Breast epithelium (tissue), 4 donors: Measurements from ENCODE around the gene BCAS3. TPM values are rescaled to one million over a fixed set of nuclear protein-coding genes. Genes with fewer than 3 reads are reported as not detected.

Source experiments
- DNase-seq, 2 donors: peaks; one replicate each; pipeline ENCODE4 v3.0.0-alpha.2; 2019; ENCODE audit warnings: low spot score in 2 of 2
- H3K27ac ChIP-seq, 2 donors: fragments of 200-600 bp; sonication (generic) in 1 of 2; one replicate each; pipeline ENCODE4 v1.5.1; 2016 to 2019; ENCODE audit warnings: mild to moderate bottlenecking in 1 of 2
- H3K27me3 ChIP-seq, 2 donors: fragments of 200-600 bp; sonication (generic) in 1 of 2; one replicate each; pipeline versions ENCODE4 v1.5.1 to v1.6.0; 2017 to 2019; ENCODE audit warnings: control low read depth in 1 of 2, mild to moderate bottlenecking in 1 of 2
- H3K36me3 ChIP-seq: fragments of 200-600 bp; one replicate; pipeline ENCODE4 v1.5.1; 2019
- H3K4me1 ChIP-seq, 2 donors: fragments of 200-600 bp; sonication (generic); one replicate each; pipeline ENCODE4 v1.5.1; 2016 to 2019; ENCODE audit warnings: control low read depth in 1 of 2
- H3K4me3 ChIP-seq, 3 donors: fragments of 200-600 bp; sonication (generic); 1 replicate in 2 of 3; 2 replicates in 1 of 3; pipeline ENCODE4 v1.5.1; 2016 to 2019; ENCODE audit warnings: mild to moderate bottlenecking in 3 of 3, moderate library complexity in 2 of 3
- H3K9me3 ChIP-seq, 2 donors: fragments of 200-600 bp; sonication (generic) in 1 of 2; one replicate each; pipeline ENCODE4 v1.5.1; 2016 to 2019; ENCODE audit warnings: control low read depth in 1 of 2
- POLR2A ChIP-seq: fragments of 450-650 bp; IDR thresholded peaks from one replicate; pipeline ENCODE4 v1.6.1; 2016; ENCODE audit warnings: antibody characterized with exemption, mild to moderate bottlenecking, moderate library complexity
- POLR2AphosphoS5 ChIP-seq, 3 donors: sonication (generic); formaldehyde crosslinking; IDR thresholded peaks; one replicate each; pipeline ENCODE4 v1.6.1; 2017; ENCODE audit warnings: antibody characterized with exemption in 3 of 3
- intact Hi-C: fragments of 100-400 bp; cut with DNase I; formaldehyde crosslinking; loops from one replicate; pipeline ENCODE4 v1.15.1; 2023; ENCODE audit warnings: low total_unique reads
- total RNA-seq, 3 donors: library from RNA; depleted of rRNA; stranded (reverse); fragments of >200 nt; gene quantifications; one replicate each; pipeline ENCODE4 v1.1.0, GENCODE V29; 2016
- TF ChIP-seq, protein P1 (sequence below), 3 donors: fragments of 450-650 bp; IDR thresholded peaks; one replicate each; pipeline ENCODE4 v1.5.1; 2016 to 2017; ENCODE audit warnings: antibody characterized with exemption in 3 of 3, mild to moderate bottlenecking in 3 of 3, moderate library complexity in 3 of 3

BCAS3 gene
- total RNA-seq, 3 donors from 2014 or later: 30.8 to 47.9 (median 31.2) TPM

GRCh38 chr17:60680754-60681153, 3.1 kb downstream of the BCAS3 start:
- Histone ChIP-seq H3K36me3 (no peaks in the 10 kb centered on the region), H3K27ac (no peak overlapping the region), H3K4me3 (no peak overlapping the region), H3K4me1 (no peaks in the 10 kb centered on the region), H3K9me3 (no peaks in the 10 kb centered on the region), H3K27me3 (no peaks in the 10 kb centered on the region)
- TF ChIP-seq, protein P1, sequence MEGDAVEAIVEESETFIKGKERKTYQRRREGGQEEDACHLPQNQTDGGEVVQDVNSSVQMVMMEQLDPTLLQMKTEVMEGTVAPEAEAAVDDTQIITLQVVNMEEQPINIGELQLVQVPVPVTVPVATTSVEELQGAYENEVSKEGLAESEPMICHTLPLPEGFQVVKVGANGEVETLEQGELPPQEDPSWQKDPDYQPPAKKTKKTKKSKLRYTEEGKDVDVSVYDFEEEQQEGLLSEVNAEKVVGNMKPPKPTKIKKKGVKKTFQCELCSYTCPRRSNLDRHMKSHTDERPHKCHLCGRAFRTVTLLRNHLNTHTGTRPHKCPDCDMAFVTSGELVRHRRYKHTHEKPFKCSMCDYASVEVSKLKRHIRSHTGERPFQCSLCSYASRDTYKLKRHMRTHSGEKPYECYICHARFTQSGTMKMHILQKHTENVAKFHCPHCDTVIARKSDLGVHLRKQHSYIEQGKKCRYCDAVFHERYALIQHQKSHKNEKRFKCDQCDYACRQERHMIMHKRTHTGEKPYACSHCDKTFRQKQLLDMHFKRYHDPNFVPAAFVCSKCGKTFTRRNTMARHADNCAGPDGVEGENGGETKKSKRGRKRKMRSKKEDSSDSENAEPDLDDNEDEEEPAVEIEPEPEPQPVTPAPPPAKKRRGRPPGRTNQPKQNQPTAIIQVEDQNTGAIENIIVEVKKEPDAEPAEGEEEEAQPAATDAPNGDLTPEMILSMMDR (IDR thresholded peaks at IDR 0.05): no peak
- TF ChIP-seq POLR2A: no peak
- DNase-seq: no peak
- intact Hi-C loops: no loop called here

DNA sequence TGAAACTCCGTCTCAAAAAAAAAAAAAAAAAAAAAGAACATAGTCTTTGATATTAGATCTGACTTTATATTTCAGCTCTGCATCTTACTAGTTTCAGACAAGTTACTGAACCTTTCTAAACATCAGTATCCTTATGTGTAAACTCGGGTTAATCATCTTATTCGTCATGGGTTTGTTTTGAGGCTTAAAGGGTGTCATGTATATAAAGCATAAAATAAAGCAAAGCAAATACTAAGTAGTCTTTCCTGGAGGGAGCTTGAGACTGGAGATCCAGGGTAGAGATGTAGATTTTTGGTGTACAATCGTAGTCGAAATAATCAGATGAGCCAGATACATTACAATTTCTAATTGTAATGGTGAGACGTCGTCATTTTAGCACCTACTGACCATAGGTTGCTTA, 7.8 kb downstream of the BCAS3 start:
- intact Hi-C loops: no loop called here
- Histone ChIP-seq H3K27me3 (no peaks in the 10 kb centered on the region), H3K36me3 (no peaks in the 10 kb centered on the region), H3K4me3 (no peak overlapping the region), H3K27ac (no peak overlapping the region), H3K9me3 (no peaks in the 10 kb centered on the region), H3K4me1 (no peaks in the 10 kb centered on the region)
- no peak for TF ChIP-seq POLR2A
- no peak for DNase-seq

GRCh38 chr17:60695960-60696359, 18.3 kb downstream of the BCAS3 start:
- H3K27ac ChIP-seq: no peak overlapping the region
- no peaks in the 10 kb centered on the region for H3K9me3 ChIP-seq
- no peak for DNase-seq
- no peak overlapping the region for H3K4me3 ChIP-seq
- H3K36me3 ChIP-seq: no peaks in the 10 kb centered on the region
- intact Hi-C loops: no loop called here
- no peaks in the 10 kb centered on the region for H3K4me1 ChIP-seq
- H3K27me3 ChIP-seq: no peaks in the 10 kb centered on the region
- TF ChIP-seq POLR2AphosphoS5 (IDR thresholded peaks at IDR 0.05) (no peak), POLR2A (no peak)
- TF ChIP-seq, protein P1 (IDR thresholded peaks at IDR 0.05): no peak

GRCh38 chr17:60699090-60699489, 21.4 kb downstream of the BCAS3 start:
- no peaks in the 10 kb centered on the region for H3K4me1 ChIP-seq
- TF ChIP-seq POLR2AphosphoS5 (IDR thresholded peaks at IDR 0.05): no peak
- no peak for TF ChIP-seq POLR2A
- TF ChIP-seq, protein P1 (IDR thresholded peaks at IDR 0.05): no peak
- intact Hi-C loops: no loop called here
- no peaks in the 10 kb centered on the region for H3K36me3 ChIP-seq
- no peak overlapping the region for H3K27ac ChIP-seq
- no peak overlapping the region for H3K4me3 ChIP-seq
- DNase-seq: no peak
- no peaks in the 10 kb centered on the region for H3K27me3 ChIP-seq
- H3K9me3 ChIP-seq: no peaks in the 10 kb centered on the region

GRCh38 chr17:60704170-60704569, 26.5 kb downstream of the BCAS3 start:
- no peaks in the 10 kb centered on the region for H3K27me3 ChIP-seq
- peaks cover 0 to 5% of the 10 kb centered on the region in 2 donors for H3K9me3 ChIP-seq
- no peaks in the 10 kb centered on the region for H3K4me1 ChIP-seq
- no peak for DNase-seq
- intact Hi-C loops: no loop called here
- no peak for TF ChIP-seq POLR2AphosphoS5 (IDR thresholded peaks at IDR 0.05)
- TF ChIP-seq, protein P1 (IDR thresholded peaks at IDR 0.05): no peak
- no peak for TF ChIP-seq POLR2A
- H3K27ac ChIP-seq: no peak overlapping the region
- no peak overlapping the region for H3K4me3 ChIP-seq
- no peaks in the 10 kb centered on the region for H3K36me3 ChIP-seq

- no peaks in the 10 kb centered on the region for H3K9me3 ChIP-seq
- DNase-seq: no peak
- H3K4me3 ChIP-seq: no peak overlapping the region
- H3K27ac ChIP-seq: no peak overlapping the region
- no peak for TF ChIP-seq POLR2A
- no peak for TF ChIP-seq POLR2AphosphoS5 (IDR thresholded peaks at IDR 0.05)
- TF ChIP-seq, protein P1 (IDR thresholded peaks at IDR 0.05): no peak
- no peaks in the 10 kb centered on the region for H3K36me3 ChIP-seq
- intact Hi-C loops: no loop called here
- no peaks in the 10 kb centered on the region for H3K4me1 ChIP-seq
- no peaks in the 10 kb centered on the region for H3K27me3 ChIP-seq
Measured at GRCh38 chr17:60712675-60713074, 35.0 kb downstream of the BCAS3 start.
